ES-I3 (cell line): ENCODE results near the gene DLG1.

ENCODE experiments used
- H3K36me3 ChIP-seq: 2 replicates; pipeline ENCODE4 v1.6.1; 2013; ENCODE audit warnings: mild to moderate bottlenecking, low read length, control low read depth, moderate library complexity; ENCODE audit not compliant: insufficient read depth
- H3K4me1 ChIP-seq: 2 replicates; pipeline ENCODE4 v1.6.1; 2013; ENCODE audit warnings: mild to moderate bottlenecking, control low read depth, low read length; ENCODE audit not compliant: insufficient read depth
- H3K9ac ChIP-seq: 2 replicates; pipeline ENCODE4 v1.6.1; 2013; ENCODE audit warnings: low read depth, mild to moderate bottlenecking, low read length, moderate library complexity
- H3K9me3 ChIP-seq: 2 replicates; pipeline ENCODE4 v1.6.1; 2013; ENCODE audit warnings: mild to moderate bottlenecking, low read length, moderate library complexity; ENCODE audit not compliant: control insufficient read depth, insufficient read depth

Gene DLG1

GRCh38 chr3:197165890-197166289, 132.5 kb downstream of the DLG1 start:
- Histone ChIP-seq H3K36me3 (no peaks in the 10 kb centered on the region), H3K9ac (no peak overlapping the region), H3K9me3 (no peaks in the 10 kb centered on the region), H3K4me1 (no peaks in the 10 kb centered on the region)

- Histone ChIP-seq H3K4me1 (no peaks in the 10 kb centered on the region), H3K9me3 (peaks cover 15% of the 10 kb centered on the region), H3K36me3 (no peaks in the 10 kb centered on the region), H3K9ac (no peak overlapping the region)
These were observed 143.4 kb downstream of the DLG1 start for GRCh38 chr3:197155046-197155445.

GRCh38 chr3:197151580-197151979, 146.8 kb downstream of the DLG1 start:
- Histone ChIP-seq H3K4me1 (no peaks in the 10 kb centered on the region), H3K36me3 (no peaks in the 10 kb centered on the region), H3K9me3 (peaks cover 7% of the 10 kb centered on the region), H3K9ac (no peak overlapping the region)

- Histone ChIP-seq H3K4me1 (no peaks in the 10 kb centered on the region), H3K9ac (no peak overlapping the region), H3K9me3 (no peaks in the 10 kb centered on the region), H3K36me3 (no peaks in the 10 kb centered on the region)
These were observed 148.9 kb downstream of the DLG1 start for GRCh38 chr3:197149528-197149927.

- H3K9me3 ChIP-seq, result no peaks in the 10 kb centered on the region
- H3K36me3 ChIP-seq, result no peaks in the 10 kb centered on the region; the same call in 1 of the 2 replicates
- no peaks in the 10 kb centered on the region for H3K4me1 ChIP-seq
- no peak overlapping the region for H3K9ac ChIP-seq
These were observed 154.2 kb downstream of the DLG1 start for GRCh38 chr3:197144188-197144587.

GRCh38 chr3:197139586-197139985, 158.8 kb downstream of the DLG1 start:
- Histone ChIP-seq H3K36me3 (peaks cover 5% of the 10 kb centered on the region; the same call in 1 of the 2 replicates), H3K9me3 (0 out of 2 replicates have a peak, but pooled peaks cover 2% of the 10 kb centered on the region), H3K4me1 (no peaks in the 10 kb centered on the region), H3K9ac (no peak overlapping the region)

GRCh38 chr3:197137751-197138150, 160.7 kb downstream of the DLG1 start:
- H3K9ac ChIP-seq, result no peak overlapping the region
- H3K9me3 ChIP-seq, result 0 out of 2 replicates have a peak, but pooled peaks cover 2% of the 10 kb centered on the region
- no peaks in the 10 kb centered on the region for H3K4me1 ChIP-seq
- H3K36me3 ChIP-seq, result peaks cover 5% of the 10 kb centered on the region; the same call in 1 of the 2 replicates

GRCh38 chr3:197136744-197137143, 161.7 kb downstream of the DLG1 start:
- Histone ChIP-seq H3K9ac (no peak overlapping the region), H3K4me1 (no peaks in the 10 kb centered on the region), H3K36me3 (peaks cover 5% of the 10 kb centered on the region; the same call in 1 of the 2 replicates), H3K9me3 (0 out of 2 replicates have a peak, but pooled peaks cover 2% of the 10 kb centered on the region)

GRCh38 chr3:197135212-197135611, 163.2 kb downstream of the DLG1 start:
- no peak overlapping the region for H3K9ac ChIP-seq
- no peaks in the 10 kb centered on the region for H3K4me1 ChIP-seq
- H3K9me3 ChIP-seq, result 0 out of 2 replicates have a peak, but pooled peaks cover 2% of the 10 kb centered on the region
- H3K36me3 ChIP-seq, result peaks cover 5% of the 10 kb centered on the region; the same call in 1 of the 2 replicates

GRCh38 chr3:197132916-197133530, 165.4 kb downstream of the DLG1 start:
- H3K36me3 ChIP-seq, result peaks cover 9% of the 10 kb centered on the region; the same call in 1 of the 2 replicates
- H3K9ac ChIP-seq, result no peak overlapping the region
- H3K4me1 ChIP-seq, result no peaks in the 10 kb centered on the region
- H3K9me3 ChIP-seq, result 0 out of 2 replicates have a peak, but pooled peaks cover 2% of the 10 kb centered on the region

- Histone ChIP-seq H3K36me3 (peaks cover 4% of the 10 kb centered on the region; the same call in 1 of the 2 replicates), H3K9me3 (no peaks in the 10 kb centered on the region), H3K9ac (no peak overlapping the region), H3K4me1 (no peaks in the 10 kb centered on the region)
These were observed 172.8 kb downstream of the DLG1 start for GRCh38 chr3:197125636-197126035.

- Histone ChIP-seq H3K36me3 (peaks cover 4% of the 10 kb centered on the region; the same call in 1 of the 2 replicates), H3K4me1 (no peaks in the 10 kb centered on the region), H3K9me3 (no peaks in the 10 kb centered on the region), H3K9ac (no peak overlapping the region)
These were observed 173.7 kb downstream of the DLG1 start for GRCh38 chr3:197124713-197125112.

GRCh38 chr3:197122394-197122793, 176.0 kb downstream of the DLG1 start:
- H3K4me1 ChIP-seq, result peaks cover 4% of the 10 kb centered on the region
- no peaks in the 10 kb centered on the region for H3K36me3 ChIP-seq
- H3K9ac ChIP-seq, result no peak overlapping the region
- no peaks in the 10 kb centered on the region for H3K9me3 ChIP-seq

GRCh38 chr3:197117114-197117513, 181.3 kb downstream of the DLG1 start:
- no peaks in the 10 kb centered on the region for H3K9me3 ChIP-seq
- H3K36me3 ChIP-seq, result no peaks in the 10 kb centered on the region; the same call in 1 of the 2 replicates
- peaks cover 10% of the 10 kb centered on the region for H3K4me1 ChIP-seq
- no peak overlapping the region for H3K9ac ChIP-seq

- no peaks in the 10 kb centered on the region; the same call in 1 of the 2 replicates for H3K36me3 ChIP-seq
- H3K4me1 ChIP-seq, result peaks cover 10% of the 10 kb centered on the region
- no peak overlapping the region for H3K9ac ChIP-seq
- H3K9me3 ChIP-seq, result no peaks in the 10 kb centered on the region
These were observed 184.4 kb downstream of the DLG1 start for GRCh38 chr3:197114007-197114406.
